NOMO-1 (cell line): ENCODE results near the gene NOC4L.

Source experiments
- DNase-seq, 2 experiments: peaks; one replicate each; lab custom pipeline; 2025; ENCODE audit not compliant: unreplicated experiment in 2 of 2; lab: John Stamatoyannopoulos, UW

Gene NOC4L

GRCh38 chr12:132166801-132167591, 22.7 kb downstream of the NOC4L start:
- DNase-seq = no peak

GRCh38 chr12:132167611-132168310, 23.5 kb downstream of the NOC4L start:
- no peak for DNase-seq

- no peak for DNase-seq
These were observed 24.2 kb downstream of the NOC4L start for GRCh38 chr12:132168311-132169031.

- no peak for DNase-seq
These were observed 25.1 kb downstream of the NOC4L start for GRCh38 chr12:132169376-132169775.

- no peak for DNase-seq
These were observed 25.9 kb downstream of the NOC4L start for GRCh38 chr12:132170094-132170636.

GRCh38 chr12:132170637-132171292, 26.5 kb downstream of the NOC4L start:
- no peak for DNase-seq

GRCh38 chr12:132171293-132171967, 27.2 kb downstream of the NOC4L start:
- no peak for DNase-seq

- no peak for DNase-seq
These were observed 27.8 kb downstream of the NOC4L start for GRCh38 chr12:132171968-132172521.

- no peak for DNase-seq
These were observed 28.4 kb downstream of the NOC4L start for GRCh38 chr12:132172619-132173018.

- no peak for DNase-seq
These were observed 29.1 kb downstream of the NOC4L start for GRCh38 chr12:132173135-132174014.

GRCh38 chr12:132174015-132174838, 30.0 kb downstream of the NOC4L start:
- DNase-seq = no peak

GRCh38 chr12:132174839-132175490, 30.7 kb downstream of the NOC4L start:
- no peak for DNase-seq

GRCh38 chr12:132175496-132176384, 31.5 kb downstream of the NOC4L start:
- no peak for DNase-seq

- DNase-seq = no peak
These were observed 32.2 kb downstream of the NOC4L start for GRCh38 chr12:132176385-132176919.

GRCh38 chr12:132176920-132177551, 32.8 kb downstream of the NOC4L start:
- no peak for DNase-seq

GRCh38 chr12:132178316-132178715, 34.1 kb downstream of the NOC4L start:
- DNase-seq = peak in 1 of 2 experiments; percentile 51
